Ovary (tissue), 3 donors: Measurements from ENCODE around the gene CCL24.
"Not testable (repeated sequence)": the region's sequence is repeated elsewhere in the genome, so short reads cannot be mapped to it uniquely, and the experiment has no call there.

ENCODE experiments used
- CTCF ChIP-seq, 3 donors: fragments of 450-650 bp in 2 of 3; fragments of 200-600 bp in 1 of 3; IDR thresholded peaks; one replicate each; pipeline versions ENCODE4 v1.5.1 to v1.8.0; 2016 to 2022; ENCODE audit warnings: antibody characterized with exemption in 3 of 3, mild to moderate bottlenecking in 1 of 3
- EP300 ChIP-seq: sonication (generic); formaldehyde crosslinking; IDR thresholded peaks from one replicate; pipeline ENCODE4 v1.6.1; 2017; ENCODE audit warnings: antibody characterized with exemption
- donor health status: DM: no; HTN: no; CAD: no.

GRCh38 chr7:75845132-75845531, 31.5 kb upstream of the CCL24 start:
- not testable (repeated sequence) for TF ChIP-seq EP300; CTCF (IDR thresholded peaks at IDR 0.05)
